Testis (tissue), 2 donors: ENCODE data around the gene BLM.

ENCODE experiments used
- POLR2A ChIP-seq: fragments of 450-650 bp; IDR thresholded peaks from one replicate; pipeline ENCODE4 v1.6.1; 2017; ENCODE audit warnings: antibody characterized with exemption, mild to moderate bottlenecking, moderate library complexity
- TF ChIP-seq, protein P1 (sequence below), 3 experiments: fragments of 450-650 bp in 2 of 3; fragments of 200-600 bp in 1 of 3; sonication (generic) in 1 of 3; IDR thresholded peaks; one replicate each; pipeline ENCODE4 v1.5.1; 2016 to 2019; ENCODE audit warnings: antibody characterized with exemption in 3 of 3, mild to moderate bottlenecking in 2 of 3, moderate library complexity in 1 of 3

DNA sequence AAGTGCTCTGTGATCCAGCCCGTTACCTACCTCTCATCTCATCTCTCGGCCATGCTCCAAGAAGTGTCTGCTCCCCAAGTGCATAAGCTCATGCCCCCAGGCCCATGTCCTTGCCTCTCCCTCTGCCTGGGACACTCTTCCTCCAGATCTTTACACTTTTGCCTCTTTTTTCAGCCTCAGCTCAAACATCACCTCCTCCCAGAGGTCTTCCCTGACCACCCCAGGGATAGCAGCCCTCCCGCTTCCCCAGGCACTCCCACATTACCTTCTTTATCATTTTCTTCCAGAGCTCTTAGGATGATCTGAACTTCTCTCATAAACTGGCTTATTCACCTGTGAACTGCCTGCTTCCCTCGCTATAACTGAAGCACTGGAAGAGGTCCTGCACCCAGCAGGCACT, 148.6 kb downstream of the BLM start:
- TF ChIP-seq, protein P1, sequence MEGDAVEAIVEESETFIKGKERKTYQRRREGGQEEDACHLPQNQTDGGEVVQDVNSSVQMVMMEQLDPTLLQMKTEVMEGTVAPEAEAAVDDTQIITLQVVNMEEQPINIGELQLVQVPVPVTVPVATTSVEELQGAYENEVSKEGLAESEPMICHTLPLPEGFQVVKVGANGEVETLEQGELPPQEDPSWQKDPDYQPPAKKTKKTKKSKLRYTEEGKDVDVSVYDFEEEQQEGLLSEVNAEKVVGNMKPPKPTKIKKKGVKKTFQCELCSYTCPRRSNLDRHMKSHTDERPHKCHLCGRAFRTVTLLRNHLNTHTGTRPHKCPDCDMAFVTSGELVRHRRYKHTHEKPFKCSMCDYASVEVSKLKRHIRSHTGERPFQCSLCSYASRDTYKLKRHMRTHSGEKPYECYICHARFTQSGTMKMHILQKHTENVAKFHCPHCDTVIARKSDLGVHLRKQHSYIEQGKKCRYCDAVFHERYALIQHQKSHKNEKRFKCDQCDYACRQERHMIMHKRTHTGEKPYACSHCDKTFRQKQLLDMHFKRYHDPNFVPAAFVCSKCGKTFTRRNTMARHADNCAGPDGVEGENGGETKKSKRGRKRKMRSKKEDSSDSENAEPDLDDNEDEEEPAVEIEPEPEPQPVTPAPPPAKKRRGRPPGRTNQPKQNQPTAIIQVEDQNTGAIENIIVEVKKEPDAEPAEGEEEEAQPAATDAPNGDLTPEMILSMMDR (IDR thresholded peaks at IDR 0.05): no peak
- no peak for TF ChIP-seq POLR2A
